Spleen (tissue), 7 donors: ENCODE measurements around the gene USP1.

Experiments used
- CTCF ChIP-seq, 11 experiments: fragments of 200-600 bp in 7 of 11; fragments of 450-650 bp in 4 of 11; sonication (generic) in 4 of 11; IDR thresholded peaks in 8 of 11; conservative IDR thresholded peaks in 3 of 11; 1 replicate in 7 of 11; 2 replicates in 4 of 11; pipeline versions ENCODE4 v1.4.0 to v1.8.0; 2016 to 2021; ENCODE audit warnings: antibody characterized with exemption in 11 of 11, inconsistent platforms in 4 of 11, mild to moderate bottlenecking in 1 of 11
- POLR2A ChIP-seq, 3 donors: fragments of 450-650 bp; IDR thresholded peaks; one replicate each; pipeline ENCODE4 v1.5.1; 2017; ENCODE audit warnings: antibody characterized with exemption in 3 of 3, mild to moderate bottlenecking in 1 of 3
- POLR2AphosphoS5 ChIP-seq, 3 donors: sonication (generic); formaldehyde crosslinking; IDR thresholded peaks; one replicate each; pipeline ENCODE4 v1.5.1; 2017; ENCODE audit warnings: antibody characterized with exemption in 3 of 3
- donor health status: DM: no; HTN: no; CAD: no; lungs with moderate emphysema.
- donor health status: DM: no; HTN: no; CAD: no.
- donor health status: DM: no; HTN: no; CAD: no.

DNA sequence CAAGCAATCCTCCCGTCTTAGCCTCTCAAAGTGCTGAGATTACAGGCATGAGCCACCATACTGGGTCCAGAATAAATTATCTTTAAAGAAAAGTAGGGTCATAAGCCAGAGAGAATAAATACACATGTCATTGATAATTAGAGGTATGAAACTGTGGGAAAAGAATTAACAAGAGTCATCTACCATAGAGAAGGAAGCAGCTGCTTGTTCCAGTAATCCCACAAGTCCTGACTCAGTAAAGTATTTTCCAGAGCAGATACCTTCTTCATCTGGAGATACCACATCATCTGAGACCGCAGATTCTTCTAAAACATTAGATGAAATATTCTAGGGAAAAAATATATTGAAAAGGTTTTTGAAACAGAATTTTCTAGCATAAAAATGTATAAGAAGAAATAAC is 55.7 kb downstream of the USP1 start:
- TF ChIP-seq POLR2AphosphoS5 (IDR thresholded peaks at IDR 0.05) (no peak), CTCF (IDR thresholded peaks at IDR 0.05 in 8 of 11, conservative IDR thresholded peaks at IDR 0.05 in 3 of 11) (no peak), POLR2A (IDR thresholded peaks at IDR 0.05) (no peak)
